Endothelial cell (in vitro differentiated cells): Measurements from ENCODE around the gene SNCB. TPM values are rescaled to one million over a fixed set of nuclear protein-coding genes. Genes with fewer than 3 reads are reported as not detected.

Experiments
- DNase-seq: peaks from one replicate; pipeline ENCODE4 v3.0.0; 2021; ENCODE audit warnings: low spot score
- H3K27ac Mint-ChIP-seq: one replicate; pipeline ENCODE4 v1.8.0; 2021; ENCODE audit warnings: mixed read lengths, inconsistent platforms; ENCODE audit not compliant: unreplicated experiment
- H3K27me3 Mint-ChIP-seq: one replicate; pipeline ENCODE4 v1.8.0; 2021; ENCODE audit warnings: mild to moderate bottlenecking, moderate library complexity, mixed read lengths, inconsistent platforms; ENCODE audit not compliant: unreplicated experiment
- H3K36me3 Mint-ChIP-seq: one replicate; pipeline ENCODE4 v1.8.0; 2021; ENCODE audit warnings: mild to moderate bottlenecking, low read depth, mixed read lengths, inconsistent platforms; ENCODE audit not compliant: unreplicated experiment
- H3K4me1 Mint-ChIP-seq: one replicate; pipeline ENCODE4 v1.8.0; 2021; ENCODE audit warnings: mild to moderate bottlenecking, mixed read lengths, inconsistent platforms; ENCODE audit not compliant: unreplicated experiment
- H3K4me3 Mint-ChIP-seq: one replicate; pipeline ENCODE4 v1.8.0; 2021; ENCODE audit warnings: mild to moderate bottlenecking, mixed read lengths, inconsistent platforms; ENCODE audit not compliant: unreplicated experiment
- H3K9me3 Mint-ChIP-seq: one replicate; pipeline ENCODE4 v1.8.0; 2021; ENCODE audit warnings: mixed read lengths, inconsistent platforms; ENCODE audit not compliant: unreplicated experiment
- CTCF ChIP-seq: fragments of 200-600 bp; sonication (generic); IDR thresholded peaks from one replicate; pipeline ENCODE4 v1.5.0; 2021; ENCODE audit warnings: antibody characterized with exemption; ENCODE audit not compliant: unreplicated experiment
- total RNA-seq: library from RNA; stranded (reverse); fragmentation: NEBNext Ultra II Directional; extraction: Animal tissue kit (Norgen Biotek cat#: 25700); gene quantifications from one replicate; pipeline ENCODE4 v1.2.1, GENCODE V29; 2021; ENCODE audit not compliant: unreplicated experiment

Gene SNCB
- total RNA-seq, 1 donor from 2014 or later, result 0.80 TPM

- Mint-ChIP-seq H3K4me3 (no peak overlapping the region), H3K27ac (no peak overlapping the region), H3K4me1 (no peaks in the 10 kb centered on the region), H3K36me3 (peaks cover 3% of the 10 kb centered on the region), H3K9me3 (no peaks in the 10 kb centered on the region), H3K27me3 (peaks cover 8% of the 10 kb centered on the region)
- TF ChIP-seq CTCF, result peak; percentile 97
- DNase-seq, result peak; percentile 89
These were observed 30.7 kb upstream of the SNCB start for GRCh38 chr5:176660860-176661641.

GRCh38 chr5:176660530-176660859 lies 30.2 kb upstream of the SNCB start:
- Mint-ChIP-seq H3K4me3 (no peak overlapping the region), H3K9me3 (no peaks in the 10 kb centered on the region), H3K27ac (no peak overlapping the region), H3K27me3 (peaks cover 4% of the 10 kb centered on the region), H3K36me3 (peaks cover 5% of the 10 kb centered on the region), H3K4me1 (no peaks in the 10 kb centered on the region)
- TF ChIP-seq CTCF, result no peak
- DNase-seq, result no peak

- Mint-ChIP-seq H3K4me1 (no peaks in the 10 kb centered on the region), H3K27me3 (peaks cover 6% of the 10 kb centered on the region), H3K27ac (no peak overlapping the region), H3K36me3 (peaks cover 10% of the 10 kb centered on the region), H3K9me3 (no peaks in the 10 kb centered on the region), H3K4me3 (no peak overlapping the region)
- DNase-seq, result no peak
- TF ChIP-seq CTCF, result no peak
These were observed 29.6 kb upstream of the SNCB start for GRCh38 chr5:176659860-176660461.

- Mint-ChIP-seq H3K27ac (no peak overlapping the region), H3K4me1 (no peaks in the 10 kb centered on the region), H3K4me3 (no peak overlapping the region), H3K27me3 (peaks cover 6% of the 10 kb centered on the region), H3K36me3 (peaks cover 11% of the 10 kb centered on the region), H3K9me3 (no peaks in the 10 kb centered on the region)
- no peak for TF ChIP-seq CTCF
- no peak for DNase-seq
These were observed 29.1 kb upstream of the SNCB start for GRCh38 chr5:176659512-176659839.

- H3K27ac Mint-ChIP-seq, result no peak overlapping the region
- no peak for DNase-seq
- no peak overlapping the region for H3K4me3 Mint-ChIP-seq
- peaks cover 6% of the 10 kb centered on the region for H3K27me3 Mint-ChIP-seq
- H3K4me1 Mint-ChIP-seq, result no peaks in the 10 kb centered on the region
- H3K9me3 Mint-ChIP-seq, result no peaks in the 10 kb centered on the region
- H3K36me3 Mint-ChIP-seq, result peaks cover 11% of the 10 kb centered on the region
- TF ChIP-seq CTCF, result no peak
These were observed 28.6 kb upstream of the SNCB start for GRCh38 chr5:176658817-176659511.
